MM.1S (cell line): ENCODE results near the gene GLUL.

Experiments
- DNase-seq: peaks from one replicate; pipeline ENCODE4 v3.0.0-alpha.2; 2015
- H2AFZ ChIP-seq: fragments of 300-600 bp; sonication (generic); 2 replicates; pipeline ENCODE4 v1.6.0; 2016; ENCODE audit warnings: antibody characterized with exemption, low read length
- H3F3A ChIP-seq: fragments of 300-600 bp; sonication (generic); 2 replicates; pipeline ENCODE4 v1.6.1; 2016; ENCODE audit warnings: mild to moderate bottlenecking, antibody characterized with exemption, low read length, moderate library complexity, mixed read lengths; ENCODE audit not compliant: insufficient read depth
- H3K27ac ChIP-seq: fragments of 300-600 bp; sonication (generic); 2 replicates; pipeline ENCODE4 v1.5.1; 2016; ENCODE audit warnings: mild to moderate bottlenecking, low read length
- H3K27me3 ChIP-seq: fragments of 300-600 bp; sonication (generic); replicated peaks from 2 replicates; pipeline ENCODE4 v1.6.0; 2016; ENCODE audit warnings: low read length; ENCODE audit not compliant: insufficient read depth
- H3K36me3 ChIP-seq: fragments of 300-600 bp; sonication (generic); replicated peaks from 2 replicates; pipeline ENCODE4 v1.6.1; 2016; ENCODE audit warnings: mild to moderate bottlenecking, low read length, mixed read lengths; ENCODE audit not compliant: insufficient read depth
- H3K4me1 ChIP-seq: fragments of 300-600 bp; sonication (generic); 2 replicates; pipeline ENCODE4 v1.6.1; 2016; ENCODE audit warnings: low read length, mixed read lengths
- H3K4me2 ChIP-seq: fragments of 300-600 bp; sonication (generic); 2 replicates; pipeline ENCODE4 v1.6.0; 2016; ENCODE audit warnings: low read depth, low read length
- H3K4me3 ChIP-seq: fragments of 300-600 bp; sonication (generic); 2 replicates; pipeline ENCODE4 v1.5.1; 2016; ENCODE audit warnings: low read length, mixed read lengths
- H3K79me2 ChIP-seq: fragments of 300-600 bp; sonication (generic); 2 replicates; pipeline ENCODE4 v1.6.1; 2016; ENCODE audit warnings: mixed run types, low read length, mixed read lengths
- H3K9ac ChIP-seq: fragments of 300-600 bp; sonication (generic); 2 replicates; pipeline ENCODE4 v1.6.1; 2016; ENCODE audit warnings: low read length, mixed read lengths
- H3K9me2 ChIP-seq: fragments of 300-600 bp; sonication (generic); replicated peaks from 2 replicates; pipeline ENCODE4 v1.6.1; 2016; ENCODE audit warnings: mild to moderate bottlenecking, low read length, mixed read lengths; ENCODE audit not compliant: insufficient read depth
- H3K9me3 ChIP-seq: fragments of 300-600 bp; sonication (generic); replicated peaks from 2 replicates; pipeline ENCODE4 v1.6.1; 2016; ENCODE audit warnings: mild to moderate bottlenecking, low read length, mixed read lengths; ENCODE audit not compliant: insufficient read depth
- H4K20me1 ChIP-seq: fragments of 300-600 bp; sonication (generic); 2 replicates; pipeline ENCODE4 v1.6.1; 2016; ENCODE audit warnings: mild to moderate bottlenecking, low read length, moderate library complexity, mixed read lengths; ENCODE audit not compliant: insufficient read depth
- EZH2 ChIP-seq: fragments of 300-600 bp; sonication (generic); optimal IDR thresholded peaks from 2 replicates; pipeline ENCODE3; 2017; ENCODE audit warnings: low read depth, mild to moderate bottlenecking, antibody characterized with exemption, low read length, mixed read lengths
- EZH2phosphoT487 ChIP-seq: fragments of 300-600 bp; sonication (generic); IDR thresholded peaks from 2 replicates; pipeline ENCODE4 v1.6.1; 2018; ENCODE audit warnings: antibody characterized with exemption, low read length
- TF ChIP-seq, protein P1 (sequence below): fragments of 300-600 bp; sonication (generic); IDR thresholded peaks from 2 replicates; pipeline ENCODE4 v1.5.1; 2016; ENCODE audit warnings: antibody characterized with exemption, low read length, mixed read lengths

The GLUL gene

DNA sequence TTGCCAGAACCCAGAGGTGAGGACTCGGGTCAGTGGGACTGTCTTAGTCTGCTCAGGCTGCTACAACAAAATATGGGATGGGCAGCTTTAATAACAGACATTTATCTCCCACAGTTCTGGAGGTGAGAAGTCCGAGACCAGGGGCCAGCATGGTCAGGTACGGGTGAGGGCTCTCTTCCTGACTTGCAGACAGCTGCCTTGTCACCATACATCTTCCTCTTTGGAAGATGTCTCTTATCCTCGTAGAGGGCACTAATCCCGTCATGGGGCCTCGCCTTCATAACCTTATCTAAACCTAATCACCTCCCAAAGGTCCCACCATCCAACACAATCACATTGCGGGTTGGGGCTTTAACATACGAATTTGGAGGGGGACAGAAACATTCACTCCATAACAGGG is 51.9 kb downstream of the GLUL start:
- Histone ChIP-seq H3K27me3 (no peaks in the 10 kb centered on the region), H2AFZ (no peak overlapping the region), H4K20me1 (no peaks in the 10 kb centered on the region), H3K79me2 (no peaks in the 10 kb centered on the region), H3K9ac (no peak overlapping the region), H3K27ac (no peak overlapping the region), H3K9me2 (no peaks in the 10 kb centered on the region), H3F3A (no peaks in the 10 kb centered on the region), H3K9me3 (no peaks in the 10 kb centered on the region), H3K4me3 (no peak overlapping the region), H3K4me1 (no peaks in the 10 kb centered on the region), H3K36me3 (no peaks in the 10 kb centered on the region), H3K4me2 (no peak overlapping the region)
- TF ChIP-seq, protein P1, sequence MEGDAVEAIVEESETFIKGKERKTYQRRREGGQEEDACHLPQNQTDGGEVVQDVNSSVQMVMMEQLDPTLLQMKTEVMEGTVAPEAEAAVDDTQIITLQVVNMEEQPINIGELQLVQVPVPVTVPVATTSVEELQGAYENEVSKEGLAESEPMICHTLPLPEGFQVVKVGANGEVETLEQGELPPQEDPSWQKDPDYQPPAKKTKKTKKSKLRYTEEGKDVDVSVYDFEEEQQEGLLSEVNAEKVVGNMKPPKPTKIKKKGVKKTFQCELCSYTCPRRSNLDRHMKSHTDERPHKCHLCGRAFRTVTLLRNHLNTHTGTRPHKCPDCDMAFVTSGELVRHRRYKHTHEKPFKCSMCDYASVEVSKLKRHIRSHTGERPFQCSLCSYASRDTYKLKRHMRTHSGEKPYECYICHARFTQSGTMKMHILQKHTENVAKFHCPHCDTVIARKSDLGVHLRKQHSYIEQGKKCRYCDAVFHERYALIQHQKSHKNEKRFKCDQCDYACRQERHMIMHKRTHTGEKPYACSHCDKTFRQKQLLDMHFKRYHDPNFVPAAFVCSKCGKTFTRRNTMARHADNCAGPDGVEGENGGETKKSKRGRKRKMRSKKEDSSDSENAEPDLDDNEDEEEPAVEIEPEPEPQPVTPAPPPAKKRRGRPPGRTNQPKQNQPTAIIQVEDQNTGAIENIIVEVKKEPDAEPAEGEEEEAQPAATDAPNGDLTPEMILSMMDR, result no peak
- no peak for TF ChIP-seq EZH2
- TF ChIP-seq EZH2phosphoT487, result no peak
- no peak for DNase-seq

DNA sequence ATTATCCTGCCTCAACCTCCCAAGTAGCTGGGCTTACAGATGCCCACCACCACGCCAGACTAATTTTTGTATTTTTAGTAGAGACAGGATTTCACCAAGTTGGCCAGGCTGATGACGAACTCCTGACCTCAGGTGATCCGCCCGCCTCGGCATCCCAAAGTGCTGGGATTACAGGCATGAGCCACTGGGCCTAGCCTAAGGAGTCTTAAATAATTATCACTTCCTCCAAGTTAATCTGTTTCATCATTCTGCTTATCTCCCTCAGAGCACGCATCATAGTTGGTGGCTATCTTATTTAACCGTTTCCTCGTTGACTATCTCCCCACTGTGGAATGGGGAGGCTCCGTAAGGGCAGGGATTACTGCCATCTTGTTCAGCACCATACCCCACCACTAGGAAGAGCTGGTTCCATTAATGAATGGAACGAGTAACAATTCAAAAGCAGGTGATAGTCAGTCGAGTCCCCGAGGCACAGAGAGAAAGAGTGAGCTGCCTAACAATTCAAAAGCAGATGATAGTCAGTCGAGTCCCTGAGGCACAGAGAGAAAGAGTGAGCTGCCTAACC is 52.7 kb downstream of the GLUL start:
- Histone ChIP-seq H3K36me3 (no peaks in the 10 kb centered on the region), H3F3A (no peaks in the 10 kb centered on the region), H3K4me1 (no peaks in the 10 kb centered on the region)

GRCh38 chr1:182337736-182338571 is 53.6 kb downstream of the GLUL start:
- DNase-seq, result no peak
- Histone ChIP-seq H3K27ac (no peak overlapping the region), H3K9ac (no peak overlapping the region), H4K20me1 (no peaks in the 10 kb centered on the region), H3K4me3 (no peak overlapping the region), H3K36me3 (no peaks in the 10 kb centered on the region), H2AFZ (no peak overlapping the region), H3K79me2 (no peaks in the 10 kb centered on the region), H3K9me3 (no peaks in the 10 kb centered on the region), H3K27me3 (no peaks in the 10 kb centered on the region), H3K9me2 (no peaks in the 10 kb centered on the region), H3K4me1 (no peaks in the 10 kb centered on the region), H3K4me2 (no peak overlapping the region), H3F3A (no peaks in the 10 kb centered on the region)
- TF ChIP-seq EZH2 (no peak), EZH2phosphoT487 (no peak)
- TF ChIP-seq, protein P1, result no peak

More for the DNA sequence above, 52.7 kb downstream of the GLUL start:
- Histone ChIP-seq H3K27me3 (no peaks in the 10 kb centered on the region), H3K9me2 (no peaks in the 10 kb centered on the region), H3K79me2 (no peaks in the 10 kb centered on the region), H4K20me1 (no peaks in the 10 kb centered on the region), H3K27ac (no peak overlapping the region), H3K9me3 (no peaks in the 10 kb centered on the region), H3K9ac (no peak overlapping the region), H3K4me2 (no peak overlapping the region), H3K4me3 (no peak overlapping the region), H2AFZ (no peak overlapping the region)
- TF ChIP-seq, protein P1, result no peak
- TF ChIP-seq EZH2phosphoT487 (no peak), EZH2 (no peak)
- DNase-seq, result no peak
